NCI-H2029 (cell line): ENCODE measurements around the gene GPC6.

Source experiments
- DNase-seq: peaks from one replicate; lab custom pipeline; 2025; lab: John Stamatoyannopoulos, UW

The GPC6 gene

DNA sequence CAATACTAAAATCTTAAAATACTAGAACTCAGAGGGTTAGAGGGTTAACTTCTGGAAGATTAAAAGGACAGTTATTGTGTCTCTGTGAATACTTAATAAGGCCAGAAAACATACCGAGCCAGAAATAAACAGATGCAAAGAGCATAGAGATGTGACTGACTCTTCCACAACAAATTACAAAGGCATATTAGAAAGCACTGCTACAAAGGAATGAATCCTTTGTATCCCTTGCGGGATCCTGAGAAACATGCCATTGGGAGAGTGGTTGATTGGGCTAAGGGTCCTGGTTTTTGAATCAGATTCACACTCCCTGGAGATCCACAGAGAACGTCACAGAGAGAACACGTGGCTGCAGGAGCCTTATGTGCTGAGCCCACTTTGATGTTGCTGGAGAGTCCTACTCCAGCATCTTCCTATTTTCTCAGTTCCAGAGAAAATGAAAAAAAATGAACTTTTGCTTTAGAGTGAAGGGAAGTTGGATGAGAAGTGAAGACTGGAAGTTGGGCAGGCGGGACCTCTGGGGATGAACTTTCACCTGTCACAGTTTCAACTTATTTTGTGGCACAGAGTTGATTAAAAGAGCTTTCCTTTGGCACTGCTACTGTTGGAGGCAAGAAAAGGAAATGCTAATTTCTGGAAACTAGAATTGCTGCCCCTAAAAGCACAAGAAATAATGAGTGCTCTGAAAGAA, 943.0 kb downstream of the GPC6 start:
- no peak for DNase-seq

DNA sequence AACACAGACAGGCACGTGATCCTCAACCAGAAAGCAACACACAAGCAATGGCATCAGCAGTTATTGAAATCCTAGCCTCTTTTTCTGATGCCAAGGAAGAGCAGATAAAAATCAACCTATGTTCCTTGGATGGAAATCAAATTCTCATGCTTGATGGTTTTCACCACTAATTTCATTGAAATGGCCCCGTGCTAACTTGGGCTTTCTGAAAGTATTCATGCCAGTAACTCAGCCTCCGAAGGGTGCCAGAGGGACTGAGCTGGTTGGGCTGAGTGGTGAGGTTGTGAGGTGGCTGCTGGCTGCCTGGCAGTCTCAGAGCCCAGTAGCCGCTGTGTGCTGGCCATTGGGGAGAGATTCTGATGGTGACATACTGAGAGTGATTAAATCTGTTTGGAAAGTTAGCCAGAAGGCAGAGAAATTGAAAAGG, 943.6 kb downstream of the GPC6 start:
- DNase-seq = no peak

DNA sequence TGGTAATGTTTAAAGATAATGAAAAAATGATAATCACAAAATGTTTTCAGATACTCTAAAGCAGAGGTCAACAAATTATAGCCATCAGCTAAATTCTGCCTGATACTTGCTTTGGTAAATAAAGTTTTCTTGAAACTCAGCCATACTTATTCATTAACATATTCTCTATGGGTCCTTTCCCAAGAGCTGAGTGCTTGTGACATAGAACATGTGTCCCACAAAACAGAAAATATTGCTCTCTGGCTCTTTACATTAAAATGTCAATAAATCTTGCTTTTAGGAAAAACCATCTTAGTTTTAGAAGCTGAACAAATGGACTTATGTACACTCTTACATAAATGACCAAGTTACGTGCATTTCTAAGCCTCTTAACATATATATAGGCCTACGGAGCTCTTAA, 945.8 kb downstream of the GPC6 start:
- no peak for DNase-seq

DNA sequence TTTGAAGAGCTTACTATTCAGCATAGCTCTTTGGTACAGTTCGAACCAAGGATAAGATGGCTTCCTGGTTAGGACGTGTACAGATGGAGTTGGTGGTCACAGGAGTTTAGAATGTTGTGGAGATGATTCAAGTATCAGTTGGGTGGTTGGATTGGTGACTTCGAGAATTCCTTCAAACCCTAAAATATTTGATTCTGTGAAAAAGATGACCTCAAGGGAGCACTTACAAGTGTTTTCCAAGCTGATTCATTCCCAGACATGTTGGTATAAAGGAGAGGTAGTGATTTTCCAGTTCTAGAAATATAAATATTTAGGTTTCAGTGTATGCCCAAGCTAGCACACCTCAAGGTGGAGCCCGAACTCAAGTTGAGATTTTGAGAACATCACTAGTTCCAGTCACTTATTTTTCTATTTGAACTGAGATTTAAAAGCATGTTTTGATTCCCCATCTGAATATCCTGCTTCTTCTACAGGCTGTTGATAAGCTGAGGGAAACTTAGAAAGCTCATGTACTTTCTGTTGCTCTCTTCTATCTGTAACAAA, 946.8 kb downstream of the GPC6 start:
- DNase-seq = no peak

DNA sequence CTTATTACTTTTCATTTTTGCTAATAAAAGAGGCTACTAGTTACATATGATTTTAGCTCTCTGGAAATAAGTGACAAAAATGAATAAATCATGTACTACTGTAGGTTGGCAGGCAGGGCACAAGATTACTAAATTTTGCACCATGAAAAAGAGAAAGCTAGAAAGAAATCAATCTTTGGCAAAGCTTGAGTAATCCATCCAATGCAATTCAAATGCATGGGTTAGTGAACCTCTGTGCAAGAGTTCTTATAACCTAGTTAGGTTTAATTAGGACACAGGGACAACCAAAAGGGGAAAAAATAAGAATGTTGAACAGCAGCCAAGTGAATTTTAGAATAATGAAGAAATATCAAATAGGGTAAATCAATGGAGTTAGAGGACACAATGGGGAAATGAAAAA, 947.4 kb downstream of the GPC6 start:
- DNase-seq = no peak

DNA sequence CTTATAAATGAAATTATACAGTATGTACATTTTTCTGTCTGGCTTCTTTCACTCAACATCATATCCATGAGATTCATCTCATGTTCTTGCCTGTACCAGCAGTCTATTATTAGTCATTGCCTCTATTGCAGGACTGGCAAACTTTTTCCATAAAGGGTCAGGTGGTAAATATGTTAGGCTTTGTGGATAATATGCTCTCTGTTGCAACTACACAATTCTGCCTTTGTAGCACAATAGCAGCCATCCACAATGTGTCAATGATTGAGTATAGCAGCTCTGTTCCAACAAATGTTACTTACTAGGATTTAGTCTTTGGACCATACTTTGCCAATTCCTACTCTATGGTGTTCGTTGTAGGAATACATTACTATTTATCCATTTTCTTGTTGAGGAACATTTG, 948.5 kb downstream of the GPC6 start:
- DNase-seq = no peak

DNA sequence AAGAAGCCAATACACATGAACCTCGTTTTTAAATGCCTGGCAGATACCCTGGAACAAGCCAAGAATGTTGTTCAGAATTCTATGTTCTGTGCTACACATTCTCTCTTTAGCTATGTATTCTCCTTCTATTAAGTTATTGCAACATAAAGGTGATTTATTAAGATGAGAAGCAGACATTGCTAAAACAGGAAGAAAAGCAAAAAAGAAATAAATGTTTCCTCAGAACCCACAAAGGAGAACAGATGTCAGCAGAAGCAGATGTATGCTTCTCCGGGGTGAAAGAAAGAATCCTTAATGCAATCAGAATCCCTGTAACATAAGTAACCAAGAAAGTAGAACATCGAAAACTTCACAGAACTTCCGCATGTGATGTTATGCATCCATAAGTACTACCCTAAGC, 950.0 kb downstream of the GPC6 start:
- DNase-seq = no peak

DNA sequence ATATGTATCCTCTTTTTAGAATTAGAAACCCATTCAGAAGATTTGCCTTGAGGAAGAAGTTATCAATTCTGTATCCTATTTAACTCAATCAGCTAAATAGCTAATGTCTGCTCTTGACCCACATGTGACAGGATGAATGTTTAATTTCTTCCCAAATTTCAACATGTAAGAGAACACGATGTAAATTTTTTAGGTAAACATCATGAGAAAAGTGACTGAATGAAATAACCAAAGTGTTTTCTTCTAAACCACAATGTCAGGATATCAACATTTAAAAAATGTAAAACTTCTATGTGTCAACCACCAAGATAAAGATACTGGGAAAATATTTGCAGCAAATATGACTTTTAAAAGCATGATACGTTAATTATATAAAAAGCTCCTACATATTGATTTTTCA, 950.4 kb downstream of the GPC6 start:
- no peak for DNase-seq

DNA sequence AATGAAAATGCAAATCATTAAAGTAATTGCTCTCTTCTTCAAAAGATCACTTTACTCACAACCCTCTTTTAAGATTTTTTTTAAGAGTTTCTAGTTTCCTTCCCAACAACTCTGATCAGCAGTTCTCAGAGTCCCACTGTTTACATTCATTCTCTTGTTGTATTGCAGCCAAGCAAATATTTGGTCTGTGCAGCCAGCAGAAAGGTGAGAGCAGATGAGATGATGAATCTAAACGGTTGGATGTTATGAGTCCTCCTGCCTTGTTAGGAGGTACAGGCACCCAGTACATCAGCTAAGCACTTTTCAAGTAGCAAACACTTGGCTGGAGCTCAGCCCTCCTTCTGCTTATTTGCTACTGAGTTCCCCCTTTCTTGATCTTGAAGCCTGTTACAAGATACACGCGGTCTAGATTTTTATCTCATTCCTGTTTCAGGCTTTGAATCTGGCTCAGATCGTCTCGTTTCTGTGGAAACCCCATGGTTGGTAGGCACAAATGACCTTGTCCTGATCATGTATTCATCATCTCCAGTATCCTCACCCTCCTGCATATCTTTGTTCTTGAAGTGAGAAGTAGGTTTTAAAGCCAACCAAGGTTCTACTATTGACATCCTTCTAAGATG, 952.1 kb downstream of the GPC6 start:
- peak; percentile 42 for DNase-seq

DNA sequence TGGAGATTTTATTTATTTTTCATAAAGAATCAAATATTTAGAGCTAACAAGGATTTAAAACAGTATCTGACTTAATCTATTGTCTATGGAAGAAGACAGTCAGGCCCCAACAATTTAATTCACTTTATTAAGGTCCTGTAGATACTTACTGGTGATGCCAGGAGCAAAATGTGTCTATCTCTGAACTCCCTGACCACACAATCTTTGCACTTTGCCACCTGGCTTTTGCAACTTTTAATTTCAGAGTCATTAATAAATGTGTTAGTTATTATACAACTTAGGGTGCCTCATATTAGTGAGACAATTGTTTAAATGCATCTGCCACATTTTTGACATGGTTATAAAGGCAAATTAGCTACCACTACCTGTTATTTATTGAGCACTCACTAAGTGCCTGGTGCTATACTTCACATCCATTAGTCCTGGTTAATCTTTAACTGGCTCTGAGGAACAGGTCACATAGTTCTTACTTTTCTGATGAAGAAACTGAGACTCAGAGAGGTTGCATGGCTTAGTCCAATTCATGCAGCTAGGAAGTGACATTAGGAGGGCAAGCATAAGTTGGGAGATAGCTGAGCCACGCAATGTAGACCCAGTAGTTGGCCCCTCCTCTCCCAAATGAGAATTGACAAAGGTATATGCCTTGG, 955.0 kb downstream of the GPC6 start:
- DNase-seq = no peak

DNA sequence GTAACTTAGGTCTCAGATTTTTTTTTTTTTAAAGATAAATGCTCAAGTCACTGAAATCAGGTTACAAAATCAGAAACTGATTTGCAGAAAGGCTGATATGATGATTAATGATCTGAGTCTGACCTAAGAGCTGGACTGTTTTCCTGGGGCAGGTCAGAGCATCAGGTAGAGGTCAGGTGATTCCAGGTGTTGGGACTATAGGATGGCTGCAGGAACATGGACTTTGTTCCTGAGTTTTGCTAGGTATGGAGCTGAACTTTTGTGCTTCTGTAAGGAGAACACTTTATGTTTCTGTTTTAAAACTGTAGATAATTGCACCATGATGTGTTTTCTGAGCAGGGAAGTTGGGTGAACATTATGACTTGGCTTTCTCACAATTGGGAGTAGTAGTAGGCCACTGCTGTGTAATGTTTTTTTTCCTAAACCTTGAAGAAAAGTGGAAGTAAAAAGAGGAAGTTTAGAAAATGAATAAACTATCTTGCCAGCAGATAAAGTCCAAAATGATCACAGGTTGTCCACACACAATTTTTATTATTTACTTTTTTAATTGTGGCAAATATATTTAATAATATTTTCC, 955.7 kb downstream of the GPC6 start:
- no peak for DNase-seq

DNA sequence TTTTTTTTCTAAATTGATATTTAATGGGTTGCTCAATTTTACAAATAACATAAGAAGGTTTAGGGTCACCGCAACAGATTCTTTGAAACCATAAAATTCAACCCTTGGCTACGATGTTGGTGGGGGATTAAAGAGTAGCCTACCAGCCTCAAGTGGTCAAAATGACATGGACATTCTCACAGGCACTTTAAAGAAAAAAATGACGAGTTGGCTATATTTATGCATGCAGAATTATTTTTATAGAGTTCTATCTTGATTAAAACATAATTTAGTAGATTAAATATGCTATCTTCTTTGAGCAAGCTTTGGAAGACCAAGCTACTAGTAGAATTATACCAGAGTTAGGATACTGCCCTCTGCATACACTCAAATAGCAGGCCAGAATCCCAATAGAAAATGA, 959.9 kb downstream of the GPC6 start:
- DNase-seq = no peak

DNA sequence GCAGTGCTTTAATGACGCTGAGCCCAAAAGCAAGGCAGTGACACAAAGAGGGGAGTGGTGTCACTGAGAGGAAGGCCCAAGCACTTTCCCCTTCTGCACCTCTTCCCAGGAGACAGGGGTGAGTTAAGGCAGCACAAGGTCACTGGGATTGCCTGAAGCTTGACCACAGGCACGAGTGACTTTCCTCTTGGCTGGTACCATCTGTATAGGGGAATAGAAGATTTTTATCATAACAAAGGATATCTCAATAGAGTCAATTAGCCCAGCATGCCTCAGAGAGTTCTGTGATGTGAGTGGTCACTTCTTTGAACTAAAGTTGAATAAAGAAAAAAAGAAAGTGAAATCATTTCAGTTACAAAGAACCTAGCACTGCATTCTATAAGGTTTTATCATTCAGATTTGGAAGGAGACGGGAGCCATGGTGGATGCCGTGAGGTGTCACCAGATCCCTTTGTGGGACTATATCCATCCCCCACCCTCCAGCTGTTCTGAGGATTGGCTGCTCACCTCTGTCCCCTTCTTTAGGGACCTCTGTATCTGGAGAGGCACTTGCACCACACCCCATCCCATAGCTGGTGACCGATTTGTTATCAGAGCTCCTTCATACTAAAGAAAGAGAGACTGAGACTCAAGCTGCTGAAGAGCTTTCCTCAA, 961.7 kb downstream of the GPC6 start:
- DNase-seq = no peak

DNA sequence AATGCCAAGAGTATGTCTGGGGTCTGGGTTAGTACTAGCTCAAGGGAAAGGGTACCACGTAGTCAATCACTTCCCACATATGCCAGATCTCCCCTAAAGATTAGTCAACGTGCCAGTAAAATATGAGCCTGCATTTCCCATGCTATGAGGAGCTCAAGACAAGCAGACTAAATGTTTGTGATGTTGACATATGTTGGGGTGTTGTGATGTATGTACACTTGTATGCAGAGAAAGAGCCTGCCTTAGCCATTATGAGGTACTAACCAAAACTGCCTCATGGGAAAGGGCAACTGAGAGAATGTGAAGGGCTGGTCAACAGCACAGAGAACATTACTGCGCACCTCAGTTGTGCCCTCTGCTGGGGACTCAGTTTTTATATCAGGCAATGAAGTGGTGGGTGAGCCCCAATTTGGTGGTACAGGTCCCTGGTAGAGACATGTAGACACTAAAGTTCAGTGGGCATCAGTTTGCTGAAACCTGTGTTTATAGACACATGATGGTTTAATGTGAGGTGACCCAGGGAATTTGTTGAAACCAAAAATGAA, 965.9 kb downstream of the GPC6 start:
- DNase-seq = no peak

DNA sequence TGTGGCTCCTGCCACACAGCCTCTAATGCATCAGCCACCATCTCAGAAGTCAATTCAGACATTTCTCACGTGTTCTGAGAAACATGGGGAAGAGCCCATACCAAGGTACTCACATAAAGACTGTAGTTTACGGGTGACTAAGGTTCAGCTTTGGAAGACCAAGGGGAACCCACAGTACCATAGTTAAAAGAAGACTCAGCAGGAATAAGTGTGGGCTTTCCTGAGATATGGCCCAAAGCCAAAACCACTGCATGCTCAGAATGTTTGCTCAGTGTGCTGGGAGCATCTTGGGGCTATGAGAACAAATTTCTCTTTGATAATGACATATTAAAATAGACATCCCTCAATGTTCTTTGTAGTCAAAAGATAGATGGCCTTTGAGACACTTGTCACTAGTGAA, 969.1 kb downstream of the GPC6 start:
- no peak for DNase-seq

DNA sequence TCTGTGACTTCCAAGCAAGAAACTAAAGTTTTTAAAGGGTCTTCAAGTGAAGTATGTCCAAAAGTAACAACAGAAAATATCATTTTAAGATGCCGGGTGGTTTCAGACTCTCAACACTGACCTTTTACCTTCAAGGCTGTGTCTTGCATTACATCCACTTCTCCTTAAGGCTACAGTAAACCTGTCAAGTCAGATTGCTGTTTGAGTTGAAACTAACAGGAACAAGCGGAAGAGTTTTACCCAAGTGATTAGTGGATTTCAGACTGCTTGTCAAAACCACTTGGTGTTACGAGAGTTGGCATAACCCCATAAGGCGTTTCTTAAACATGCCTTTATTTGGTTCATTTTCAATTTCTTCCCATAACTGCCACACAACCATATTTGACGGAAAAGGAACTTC, 969.8 kb downstream of the GPC6 start:
- DNase-seq = no peak

DNA sequence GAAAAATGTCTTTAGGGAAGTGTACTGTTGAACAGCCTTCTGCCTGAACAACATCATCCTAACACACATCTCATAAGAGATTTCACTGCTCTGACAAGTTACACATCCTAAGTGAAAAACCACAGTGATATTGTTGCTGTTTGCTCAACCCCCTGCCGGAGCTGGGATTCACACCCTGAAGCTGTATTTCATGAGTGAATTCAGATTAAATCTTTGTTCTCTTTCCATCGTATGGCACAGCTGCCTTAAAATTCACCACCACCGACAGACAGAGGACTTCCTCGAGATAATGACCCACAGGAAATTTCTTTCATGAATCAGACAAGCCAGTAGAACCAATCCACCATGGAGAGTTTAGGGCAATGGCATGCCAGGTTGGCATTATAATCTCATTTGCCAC, 972.1 kb downstream of the GPC6 start:
- DNase-seq = no peak

DNA sequence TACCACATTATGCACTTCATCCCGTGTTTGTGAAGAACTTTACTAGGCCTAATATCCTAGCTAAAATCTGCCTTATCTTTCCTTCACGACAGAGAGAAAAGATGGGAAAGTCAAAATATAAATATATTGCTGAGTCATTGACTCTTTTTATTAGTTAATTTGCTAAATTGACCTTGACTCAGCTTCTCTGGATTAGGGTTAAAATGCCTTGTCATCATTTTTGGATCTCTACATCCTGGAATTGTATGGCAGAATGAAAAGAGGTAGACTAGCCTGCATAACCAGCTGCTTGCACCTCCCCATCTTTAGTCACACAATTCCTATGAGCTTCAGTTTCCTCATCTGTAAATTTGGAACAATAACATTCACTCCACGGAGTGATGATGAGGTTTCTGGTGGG, 972.5 kb downstream of the GPC6 start:
- DNase-seq = no peak

DNA sequence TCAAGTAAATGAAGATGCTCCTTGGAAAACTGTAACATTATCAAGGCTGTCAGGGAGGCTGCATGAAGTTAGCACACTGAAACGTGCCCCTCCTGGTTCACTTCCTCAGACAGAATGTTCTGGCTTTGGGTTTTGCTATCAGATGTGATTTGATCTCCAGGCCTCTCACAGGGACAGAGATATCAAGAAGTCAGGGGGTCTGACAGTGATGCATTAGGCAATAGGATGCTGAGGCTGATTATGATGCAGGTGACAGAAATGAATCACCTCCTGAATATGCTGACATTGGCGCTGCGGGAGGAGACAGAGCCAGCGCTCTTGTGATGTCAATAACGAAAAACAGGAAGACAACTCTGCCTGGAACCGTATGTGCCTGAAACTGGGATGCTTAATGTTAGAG, 974.4 kb downstream of the GPC6 start:
- no peak for DNase-seq

DNA sequence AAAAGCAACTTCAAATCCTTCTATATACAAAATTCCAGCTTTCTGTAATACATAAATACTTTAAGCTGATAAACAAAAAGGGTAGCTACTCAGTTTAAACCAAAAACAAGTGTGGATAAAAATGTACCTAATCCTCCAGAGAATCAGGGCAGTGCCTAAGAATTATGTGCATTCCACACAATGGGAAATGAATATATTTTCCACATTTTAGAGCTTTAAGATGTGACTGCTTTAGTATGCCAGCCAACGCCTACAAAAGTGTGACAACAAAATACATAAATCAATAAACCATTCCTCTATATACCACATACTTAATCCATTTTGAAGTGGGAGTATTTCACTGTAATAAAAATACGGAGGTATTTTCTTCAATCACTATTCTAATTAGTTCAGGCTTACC, 977.6 kb downstream of the GPC6 start:
- no peak for DNase-seq

DNA sequence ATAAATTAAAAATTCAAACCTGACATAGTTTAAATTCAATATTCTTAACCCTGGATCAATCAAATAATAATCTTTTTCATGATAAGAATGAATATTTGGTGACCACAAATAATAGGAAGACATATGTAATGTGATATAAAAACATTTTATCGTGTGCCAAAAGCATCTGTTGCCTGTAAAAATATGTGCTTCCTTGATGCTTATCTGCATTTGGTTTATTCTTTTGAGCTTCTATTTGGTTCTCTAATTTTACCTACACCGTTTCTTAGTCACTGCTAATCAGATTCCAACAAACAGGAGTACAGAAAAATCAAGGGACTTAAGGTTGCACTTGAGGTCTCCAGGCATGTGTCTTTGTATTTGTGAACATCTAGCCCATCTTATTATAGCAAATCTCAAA, 978.3 kb downstream of the GPC6 start:
- no peak for DNase-seq

DNA sequence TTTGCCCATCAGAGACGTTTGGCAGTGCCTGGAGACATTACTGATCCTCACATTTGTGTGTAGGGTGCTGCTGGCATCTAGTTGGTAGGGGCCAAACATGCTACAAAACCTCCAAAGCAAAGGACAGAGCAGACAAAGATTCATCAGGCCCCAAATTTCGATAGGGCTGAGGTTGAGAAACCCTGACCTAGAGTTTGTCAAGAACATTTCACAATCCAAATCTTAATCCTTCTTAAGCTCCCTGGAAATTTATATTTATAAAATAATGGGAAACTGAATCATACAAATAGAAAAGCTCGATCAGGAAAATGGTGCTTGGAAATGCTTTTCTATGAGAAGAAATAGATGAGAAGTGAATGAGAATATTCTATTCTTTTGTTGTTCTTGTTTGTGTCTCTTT, 979.3 kb downstream of the GPC6 start:
- DNase-seq = no peak
